PC-3 (cell line): ENCODE results near the gene ADTRP.

Experiments used
- EZH2 ChIP-seq: fragments of 300-600 bp; sonication (generic); IDR thresholded peaks from one replicate; pipeline ENCODE4 v1.6.1; 2017; ENCODE audit warnings: antibody characterized with exemption, mild to moderate bottlenecking, low read length; ENCODE audit not compliant: unreplicated experiment
- TF ChIP-seq, protein P1 (sequence below): fragments of 300-600 bp; sonication (generic); conservative IDR thresholded peaks from 2 replicates; pipeline ENCODE4 v1.5.1; 2017; ENCODE audit warnings: antibody characterized with exemption, low read depth, mild to moderate bottlenecking, low read length

DNA sequence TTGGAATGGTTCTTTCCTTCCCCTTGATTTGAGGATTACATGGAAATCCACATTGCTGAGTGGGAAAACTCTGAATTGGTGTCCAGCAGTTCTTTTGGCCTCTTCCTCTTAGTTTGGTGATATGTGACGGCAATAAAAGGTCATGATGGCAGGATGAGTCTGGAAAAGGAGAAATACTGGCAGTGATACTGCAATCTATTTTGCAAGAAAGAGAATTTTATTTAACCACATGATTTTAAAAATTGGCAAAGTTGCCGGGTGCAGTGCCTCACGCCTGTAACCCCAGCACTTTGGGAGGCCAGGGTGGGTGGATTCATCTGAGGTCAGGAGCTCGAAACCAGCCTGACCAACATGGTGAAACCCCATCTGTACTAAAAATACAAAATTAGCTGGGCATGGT, 73.1 kb downstream of the ADTRP start:
- TF ChIP-seq, protein P1, sequence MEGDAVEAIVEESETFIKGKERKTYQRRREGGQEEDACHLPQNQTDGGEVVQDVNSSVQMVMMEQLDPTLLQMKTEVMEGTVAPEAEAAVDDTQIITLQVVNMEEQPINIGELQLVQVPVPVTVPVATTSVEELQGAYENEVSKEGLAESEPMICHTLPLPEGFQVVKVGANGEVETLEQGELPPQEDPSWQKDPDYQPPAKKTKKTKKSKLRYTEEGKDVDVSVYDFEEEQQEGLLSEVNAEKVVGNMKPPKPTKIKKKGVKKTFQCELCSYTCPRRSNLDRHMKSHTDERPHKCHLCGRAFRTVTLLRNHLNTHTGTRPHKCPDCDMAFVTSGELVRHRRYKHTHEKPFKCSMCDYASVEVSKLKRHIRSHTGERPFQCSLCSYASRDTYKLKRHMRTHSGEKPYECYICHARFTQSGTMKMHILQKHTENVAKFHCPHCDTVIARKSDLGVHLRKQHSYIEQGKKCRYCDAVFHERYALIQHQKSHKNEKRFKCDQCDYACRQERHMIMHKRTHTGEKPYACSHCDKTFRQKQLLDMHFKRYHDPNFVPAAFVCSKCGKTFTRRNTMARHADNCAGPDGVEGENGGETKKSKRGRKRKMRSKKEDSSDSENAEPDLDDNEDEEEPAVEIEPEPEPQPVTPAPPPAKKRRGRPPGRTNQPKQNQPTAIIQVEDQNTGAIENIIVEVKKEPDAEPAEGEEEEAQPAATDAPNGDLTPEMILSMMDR: no peak
- no peak for TF ChIP-seq EZH2
